Fibroblast of lung (primary cell): ENCODE results near the gene STON2. TPM values are rescaled to one million over a fixed set of nuclear protein-coding genes. Genes with fewer than 3 reads are reported as not detected.

Experiments
- DNase-seq, 2 donors: peaks; one replicate each; pipeline versions ENCODE4 v3.0.0 to v3.0.0-alpha.2; 2010; ENCODE audit warnings: low read depth in 2 of 2
- H2AFZ ChIP-seq: 2 replicates; pipeline ENCODE4 v1.5.1; 2012; ENCODE audit warnings: low read length, control low read depth, inconsistent platforms
- H3K27ac ChIP-seq: 2 replicates; pipeline ENCODE4 v1.5.1; 2011; ENCODE audit warnings: low read length, control low read depth; ENCODE audit not compliant: insufficient read depth
- H3K27me3 ChIP-seq: 2 replicates; pipeline ENCODE4 v1.5.1; 2011; ENCODE audit warnings: mild to moderate bottlenecking, low read length; ENCODE audit not compliant: control insufficient read depth, insufficient read depth
- H3K36me3 ChIP-seq: 2 replicates; pipeline ENCODE4 v1.5.1; 2011; ENCODE audit warnings: low read length; ENCODE audit not compliant: control insufficient read depth, insufficient read depth
- H3K4me1 ChIP-seq: 2 replicates; pipeline ENCODE4 v1.5.1; 2011; ENCODE audit warnings: low read length; ENCODE audit not compliant: control insufficient read depth, insufficient read depth; ENCODE audit errors: extremely low read depth
- H3K4me2 ChIP-seq: 2 replicates; pipeline ENCODE4 v1.5.1; 2011; ENCODE audit warnings: low read length, control low read depth; ENCODE audit not compliant: insufficient read depth; ENCODE audit errors: extremely low read depth
- H3K4me3 ChIP-seq, 4 experiments: fragments of 200-600 bp in 1 of 4; sonication (generic) in 1 of 4; replicated peaks in 1 of 4; 2 replicates each; pipeline ENCODE4 v1.5.1; 2011 to 2016; ENCODE audit warnings: low read length in 4 of 4, low read depth in 3 of 4, mild to moderate bottlenecking in 3 of 4, control low read depth in 2 of 4, inconsistent platforms in 1 of 4, mixed read lengths in 1 of 4; ENCODE audit not compliant: insufficient read depth in 1 of 4; ENCODE audit errors: control extremely low read depth in 1 of 4
- H3K79me2 ChIP-seq: 2 replicates; pipeline ENCODE4 v1.5.1; 2012; ENCODE audit warnings: mild to moderate bottlenecking, low read length, inconsistent platforms; ENCODE audit not compliant: control insufficient read depth, insufficient read depth
- H3K9ac ChIP-seq: 2 replicates; pipeline ENCODE4 v1.5.1; 2011; ENCODE audit warnings: mild to moderate bottlenecking, low read length, control low read depth; ENCODE audit not compliant: insufficient read depth
- H3K9me3 ChIP-seq: 2 replicates; pipeline ENCODE4 v1.5.1; 2012; ENCODE audit warnings: low read depth, low read length; ENCODE audit not compliant: control insufficient read depth, insufficient read depth
- H4K20me1 ChIP-seq: 2 replicates; pipeline ENCODE4 v1.5.1; 2011; ENCODE audit warnings: low read length; ENCODE audit not compliant: control insufficient read depth, insufficient read depth; ENCODE audit errors: extremely low read depth
- EZH2 ChIP-seq: IDR thresholded peaks from 2 replicates; pipeline ENCODE4 v1.5.1; 2012; ENCODE audit warnings: low read length, control low read depth, mild to moderate bottlenecking; ENCODE audit errors: missing control alignments
- polyA plus RNA-seq, 2 donors: library from polyadenylated mRNA; depleted of rRNA in 1 of 2; stranded (reverse) in 1 of 2; unstranded in 1 of 2; fragments of >200 nt; gene quantifications; 2 replicates each; pipeline ENCODE4 v1.2.1, GENCODE V29; 2011 to 2012; ENCODE audit warnings: missing spikeins in 1 of 2
- total RNA-seq: library from RNA; depleted of rRNA; stranded (reverse); fragments of >200 nt; gene quantifications from 2 replicates; pipeline ENCODE4 v1.2.1, GENCODE V29; 2014
- TF ChIP-seq, protein P1 (sequence below), 2 donors: IDR thresholded peaks in 1 of 2; conservative IDR thresholded peaks in 1 of 2; 1 replicate in 1 of 2; 2 replicates in 1 of 2; pipeline ENCODE4 v1.5.1; 2011 to 2012; ENCODE audit warnings: low read length in 2 of 2, control low read depth in 1 of 2, inconsistent platforms in 1 of 2, low read depth in 1 of 2, mild to moderate bottlenecking in 1 of 2

STON2 gene
- total and polyA plus RNA-seq, 2 donors (not counting 1 experiment from before 2014, with no cell fraction given) = 1.5 to 52.5 TPM

DNA sequence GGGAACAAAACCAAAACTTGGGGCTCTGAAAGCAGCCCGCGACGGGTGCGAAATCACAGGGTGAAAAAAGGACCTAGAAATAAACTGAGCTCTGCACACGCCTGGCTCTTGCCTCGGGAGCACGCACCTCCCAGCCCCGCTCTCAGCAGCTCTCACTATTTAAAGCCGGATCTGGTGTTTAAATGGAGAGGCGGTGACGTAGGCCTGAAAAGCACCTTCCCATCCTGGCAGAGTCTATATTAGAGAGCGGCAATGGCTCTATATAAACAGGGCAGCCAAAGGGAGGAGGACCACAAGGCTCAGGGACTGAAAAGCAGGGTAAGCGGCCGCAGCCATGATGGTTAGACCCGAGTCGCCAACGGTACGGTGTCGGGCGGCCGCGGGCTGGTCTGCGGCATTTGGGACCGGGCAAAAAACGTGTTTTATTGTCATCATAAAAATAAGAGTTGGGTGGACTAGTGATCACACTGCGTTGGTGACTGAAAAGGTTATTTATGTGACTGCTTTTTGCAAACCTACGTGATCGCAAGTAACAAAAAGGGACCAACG, 180.8 kb downstream of the STON2 start:
- TF ChIP-seq, protein P1, sequence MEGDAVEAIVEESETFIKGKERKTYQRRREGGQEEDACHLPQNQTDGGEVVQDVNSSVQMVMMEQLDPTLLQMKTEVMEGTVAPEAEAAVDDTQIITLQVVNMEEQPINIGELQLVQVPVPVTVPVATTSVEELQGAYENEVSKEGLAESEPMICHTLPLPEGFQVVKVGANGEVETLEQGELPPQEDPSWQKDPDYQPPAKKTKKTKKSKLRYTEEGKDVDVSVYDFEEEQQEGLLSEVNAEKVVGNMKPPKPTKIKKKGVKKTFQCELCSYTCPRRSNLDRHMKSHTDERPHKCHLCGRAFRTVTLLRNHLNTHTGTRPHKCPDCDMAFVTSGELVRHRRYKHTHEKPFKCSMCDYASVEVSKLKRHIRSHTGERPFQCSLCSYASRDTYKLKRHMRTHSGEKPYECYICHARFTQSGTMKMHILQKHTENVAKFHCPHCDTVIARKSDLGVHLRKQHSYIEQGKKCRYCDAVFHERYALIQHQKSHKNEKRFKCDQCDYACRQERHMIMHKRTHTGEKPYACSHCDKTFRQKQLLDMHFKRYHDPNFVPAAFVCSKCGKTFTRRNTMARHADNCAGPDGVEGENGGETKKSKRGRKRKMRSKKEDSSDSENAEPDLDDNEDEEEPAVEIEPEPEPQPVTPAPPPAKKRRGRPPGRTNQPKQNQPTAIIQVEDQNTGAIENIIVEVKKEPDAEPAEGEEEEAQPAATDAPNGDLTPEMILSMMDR (conservative IDR thresholded peaks at IDR 0.05 in 1 of 2, IDR thresholded peaks at IDR 0.05 in 1 of 2; ENCODE audit: low read depth in 1 of 2, low read length in 2 of 2) = no peak
- TF ChIP-seq EZH2 = no peak
- no peaks in the 10 kb centered on the region for H4K20me1 ChIP-seq
- H3K4me3 ChIP-seq = peak overlapping the region; percentile 50 to 98 (median 75)
- no peaks in the 10 kb centered on the region for H3K36me3 ChIP-seq
- H3K27me3 ChIP-seq = no peaks in the 10 kb centered on the region
- peak overlapping the region; percentile 55 for H3K4me2 ChIP-seq
- peaks cover 35% of the 10 kb centered on the region for H3K79me2 ChIP-seq
- H3K9me3 ChIP-seq = no peaks in the 10 kb centered on the region
- H3K9ac ChIP-seq = peak overlapping the region; percentile 85
- DNase-seq = peak; percentile 97 to 99
- H2AFZ ChIP-seq = no peak overlapping the region
- no peaks in the 10 kb centered on the region for H3K4me1 ChIP-seq
- peak overlapping the region; percentile 90 for H3K27ac ChIP-seq

DNA sequence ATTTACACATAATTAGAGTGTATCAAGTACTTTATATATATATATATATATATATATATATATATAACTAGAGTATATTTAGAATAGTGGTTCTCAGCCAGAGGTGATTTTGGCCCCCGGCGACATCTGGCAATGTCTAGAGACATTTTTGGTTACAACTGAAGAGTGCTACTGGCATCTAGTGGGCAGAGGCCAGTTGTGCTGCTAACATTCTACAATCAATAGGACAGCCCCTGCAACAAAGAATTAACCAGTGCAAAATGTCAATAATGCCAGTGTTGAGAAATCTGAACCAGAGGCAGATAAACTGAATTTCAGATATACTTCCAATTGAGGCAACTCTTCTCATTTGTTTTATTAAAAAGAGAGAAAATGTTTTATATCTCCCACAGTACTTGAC, 188.3 kb downstream of the STON2 start:
- no peak overlapping the region for H3K4me2 ChIP-seq
- peaks cover 29% of the 10 kb centered on the region for H3K79me2 ChIP-seq
- no peaks in the 10 kb centered on the region for H4K20me1 ChIP-seq
- H3K27ac ChIP-seq = no peak overlapping the region
- H3K9me3 ChIP-seq = no peaks in the 10 kb centered on the region
- peak; percentile 6 to 54 for DNase-seq
- no peak overlapping the region for H2AFZ ChIP-seq
- H3K4me1 ChIP-seq = no peaks in the 10 kb centered on the region
- H3K27me3 ChIP-seq = no peaks in the 10 kb centered on the region
- no peak overlapping the region for H3K4me3 ChIP-seq
- TF ChIP-seq, protein P1 (conservative IDR thresholded peaks at IDR 0.05 in 1 of 2, IDR thresholded peaks at IDR 0.05 in 1 of 2; ENCODE audit: low read depth in 1 of 2, low read length in 2 of 2) = peak; percentile 37 to 58
- TF ChIP-seq EZH2 = no peak
- no peak overlapping the region for H3K9ac ChIP-seq
- no peaks in the 10 kb centered on the region for H3K36me3 ChIP-seq

Other genes starting within 250 kb of the STON2 start
- 25.2 and 32.7 TPM in 2 replicates for gene GTF2A1, start 179.4 kb downstream of the STON2 start, total RNA-seq
- gene GTF2A1, start 179.4 kb downstream of the STON2 start, polyA plus RNA-seq = 23.2 and 25.0 TPM in 2 replicates
- gene SEL1L, start 133.5 kb upstream of the STON2 start, total RNA-seq = 143 and 151 TPM in 2 replicates
- gene SEL1L, start 133.5 kb upstream of the STON2 start, polyA plus RNA-seq = 27.5 and 39.3 TPM in 2 replicates